HG03575 (cell line): Measurements from ENCODE around the gene MAPKAP1.
A peak's percentile ranks its signal among the peaks of the same experiment; 100 is the strongest.
"Not testable (repeated sequence)": the region's sequence is repeated elsewhere in the genome, so short reads cannot be mapped to it uniquely, and the experiment has no call there.

Experiments
- ATAC-seq: cut with Tn5 transposase; IDR thresholded peaks from one replicate; pipeline ENCODE4 v1.9.1; 2021; ENCODE audit not compliant: unreplicated experiment, insufficient number of reproducible peaks, low FRiP score; ENCODE audit errors: extremely low read depth

MAPKAP1 gene

GRCh38 chr9:125742657-125743056, 35.6 kb upstream of the MAPKAP1 start:
- no peak for ATAC-seq

- ATAC-seq, result no peak
These were observed 32.4 kb upstream of the MAPKAP1 start for GRCh38 chr9:125739436-125739835.

GRCh38 chr9:125732562-125732961, 25.6 kb upstream of the MAPKAP1 start:
- no peak for ATAC-seq

GRCh38 chr9:125730168-125730567, 23.2 kb upstream of the MAPKAP1 start:
- ATAC-seq, result no peak

- no peak for ATAC-seq
These were observed 19.6 kb upstream of the MAPKAP1 start for GRCh38 chr9:125726456-125727132.

- ATAC-seq, result no peak
These were observed 430 bp upstream of the MAPKAP1 start for GRCh38 chr9:125707472-125707804.

GRCh38 chr9:125705893-125706292, 1.1 kb downstream of the MAPKAP1 start:
- no peak for ATAC-seq

- ATAC-seq, result no peak
These were observed 3.3 kb downstream of the MAPKAP1 start for GRCh38 chr9:125703662-125704061.

- no peak for ATAC-seq
These were observed 5.7 kb downstream of the MAPKAP1 start for GRCh38 chr9:125701351-125701750.

GRCh38 chr9:125700791-125701190, 6.2 kb downstream of the MAPKAP1 start:
- peak; percentile 55 for ATAC-seq

- no peak for ATAC-seq
These were observed 7.1 kb downstream of the MAPKAP1 start for GRCh38 chr9:125699870-125700269.

- no peak for ATAC-seq
These were observed 10.8 kb downstream of the MAPKAP1 start for GRCh38 chr9:125696106-125696647.

GRCh38 chr9:125695548-125695947, 11.5 kb downstream of the MAPKAP1 start:
- not testable (repeated sequence) for ATAC-seq

GRCh38 chr9:125694478-125694877, 12.5 kb downstream of the MAPKAP1 start:
- ATAC-seq, result no peak

- ATAC-seq, result not testable (repeated sequence)
These were observed 13.5 kb downstream of the MAPKAP1 start for GRCh38 chr9:125693492-125693891.

- no peak for ATAC-seq
These were observed 15.1 kb downstream of the MAPKAP1 start for GRCh38 chr9:125691869-125692268.

- no peak for ATAC-seq
These were observed 16.3 kb downstream of the MAPKAP1 start for GRCh38 chr9:125690679-125691078.

GRCh38 chr9:125687163-125687863, 19.7 kb downstream of the MAPKAP1 start:
- no peak for ATAC-seq

GRCh38 chr9:125685167-125685566, 21.8 kb downstream of the MAPKAP1 start:
- no peak for ATAC-seq

GRCh38 chr9:125683486-125683885, 23.5 kb downstream of the MAPKAP1 start:
- no peak for ATAC-seq
